ENCODE results near the gene ADORA3.
"Not testable (repeated sequence)": the region's sequence is repeated elsewhere in the genome, so short reads cannot be mapped to it uniquely, and the experiment has no call there.

ADORA3 gene

GRCh38 chr1:111503585-111504060 is at the start of gene ADORA3, which contains the start of gene TMIGD3:
Gene ADORA3 (minus strand): TSS chr1:111503633. CDS start chr1:111503354, 279 bp downstream.
Gene TMIGD3 (minus strand): TSS chr1:111503633. CDS start chr1:111503354, 279 bp downstream.
- no peak within 1 kb of the TSS for H3K4me3 ChIP-seq (ENCODE audit: low read depth, low read length)
- no peak for TF ChIP-seq CTCF (conservative IDR thresholded peaks at IDR 0.05; ENCODE audit: low read depth, low read length)

GRCh38 chr1:111553196-111553595 is 49.8 kb upstream of the ADORA3 start:
- DNase-seq (ENCODE audit: low read depth), result peak; percentile 58
- TF ChIP-seq CTCF (conservative IDR thresholded peaks at IDR 0.05; ENCODE audit: low read depth, low read length), result no peak
- no peak overlapping the region for H3K4me3 ChIP-seq (ENCODE audit: low read depth, low read length)

More at GRCh38 chr1:111503585-111504060, at the start of gene ADORA3, which contains the start of gene TMIGD3:
- no peak for DNase-seq (ENCODE audit: low read depth)

- no peak for TF ChIP-seq CTCF (conservative IDR thresholded peaks at IDR 0.05; ENCODE audit: low read depth, low read length)
- no peak for DNase-seq (ENCODE audit: low read depth)
- H3K4me3 ChIP-seq (ENCODE audit: low read depth, low read length), result no peak overlapping the region
Observed at GRCh38 chr1:111552587-111552986, 49.2 kb upstream of the ADORA3 start.

- TF ChIP-seq CTCF (conservative IDR thresholded peaks at IDR 0.05; ENCODE audit: low read depth, low read length), result no peak
- no peak overlapping the region for H3K4me3 ChIP-seq (ENCODE audit: low read depth, low read length)
- no peak for DNase-seq (ENCODE audit: low read depth)
Observed at GRCh38 chr1:111551623-111552411, 48.4 kb upstream of the ADORA3 start.

- not testable (repeated sequence) for H3K4me3 ChIP-seq (ENCODE audit: low read depth, low read length); DNase-seq (ENCODE audit: low read depth)
Observed at GRCh38 chr1:111547786-111548185, 44.4 kb upstream of the ADORA3 start.

- TF ChIP-seq CTCF (conservative IDR thresholded peaks at IDR 0.05; ENCODE audit: low read depth, low read length), result no peak
- no peak for DNase-seq (ENCODE audit: low read depth)
- no peak overlapping the region for H3K4me3 ChIP-seq (ENCODE audit: low read depth, low read length)
Observed at GRCh38 chr1:111542187-111542586, 38.8 kb upstream of the ADORA3 start.

GRCh38 chr1:111541721-111542120 is 38.3 kb upstream of the ADORA3 start:
- peak; percentile 56 for DNase-seq (ENCODE audit: low read depth)
- no peak overlapping the region for H3K4me3 ChIP-seq (ENCODE audit: low read depth, low read length)

More at GRCh38 chr1:111541721-111542120, 38.3 kb upstream of the ADORA3 start:
- TF ChIP-seq CTCF (conservative IDR thresholded peaks at IDR 0.05; ENCODE audit: low read depth, low read length), result no peak
